Left kidney (tissue), 2 donors: ENCODE measurements around the gene RETREG1. TPM values are rescaled to one million over a fixed set of nuclear protein-coding genes. Genes with fewer than 3 reads are reported as not detected.
"Not testable (repeated sequence)": the region's sequence is repeated elsewhere in the genome, so short reads cannot be mapped to it uniquely, and the experiment has no call there.

Experiments
- DNase-seq: peaks from one replicate; pipeline ENCODE4 v3.0.0-alpha.2; 2013
- polyA plus RNA-seq: library from polyadenylated mRNA; unstranded; fragments of 120-200 nt; gene quantifications from one replicate; pipeline ENCODE4 v1.2.1, GENCODE V29; 2013; ENCODE audit not compliant: insufficient read length

The RETREG1 gene
- polyA plus RNA-seq, 1 donor, result 43.1 TPM

GRCh38 chr5:16618138-16618897 is 1.5 kb upstream of the RETREG1 start:
- no peak for DNase-seq

DNA sequence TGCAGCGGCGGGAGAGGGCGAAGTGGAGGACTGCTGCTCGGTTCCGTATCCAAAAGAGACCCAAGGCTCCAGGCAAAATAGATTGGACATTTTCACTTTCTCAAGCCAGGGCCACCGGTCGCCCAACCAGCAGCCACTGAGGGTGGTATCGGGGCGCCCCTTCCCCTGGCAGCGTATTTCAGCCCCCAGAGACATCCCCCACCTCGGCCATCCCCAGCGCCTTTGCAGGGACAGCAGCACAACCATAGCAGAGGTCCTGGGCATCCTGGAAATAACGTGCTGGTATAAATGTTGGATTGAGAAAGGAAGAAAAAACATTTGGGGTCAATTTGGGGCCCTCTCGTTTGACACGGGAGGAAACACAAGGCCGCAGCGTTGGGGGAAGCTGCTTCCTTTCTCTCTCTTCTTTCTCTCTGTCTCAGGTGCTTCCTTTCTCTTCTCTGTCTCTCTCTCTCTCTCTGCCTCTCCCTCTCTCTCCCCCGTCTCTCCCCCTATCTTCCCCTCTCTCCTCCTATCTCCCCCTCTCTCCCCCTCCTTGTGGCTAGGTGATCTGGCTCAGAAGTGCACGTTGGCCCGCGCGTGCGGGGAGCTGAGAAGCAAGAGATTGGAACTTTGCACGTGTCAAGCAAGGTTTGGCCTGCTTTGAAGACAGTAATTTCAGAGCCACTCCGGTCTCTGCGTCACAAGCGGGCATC is 624 bp upstream of the RETREG1 start:
- no peak for DNase-seq

- DNase-seq, result peak; percentile 26
These were observed 859 bp downstream of the RETREG1 start for GRCh38 chr5:16615741-16616535.

- DNase-seq, result no peak
These were observed 4.8 kb downstream of the RETREG1 start for GRCh38 chr5:16612007-16612406.

DNA sequence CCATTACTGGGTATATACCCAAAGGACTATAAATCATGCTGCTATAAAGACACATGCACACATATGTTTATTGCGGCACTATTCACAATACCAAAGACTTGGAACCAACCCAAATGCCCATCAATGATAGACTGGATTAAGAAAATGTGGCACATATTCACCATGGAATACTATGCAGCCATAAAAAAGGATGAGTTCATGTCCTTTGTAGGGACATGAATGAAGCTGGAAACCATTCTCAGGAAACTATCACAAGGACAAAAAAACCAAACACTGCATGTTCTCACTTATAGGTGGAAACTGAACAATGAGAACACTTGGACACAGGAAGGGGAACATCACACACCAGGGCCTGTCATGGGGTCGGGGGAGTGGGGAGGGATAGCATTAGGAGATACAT is 5.9 kb downstream of the RETREG1 start:
- not testable (repeated sequence) for DNase-seq

- DNase-seq, result no peak
These were observed 7.4 kb downstream of the RETREG1 start for GRCh38 chr5:16609412-16609811.

DNA sequence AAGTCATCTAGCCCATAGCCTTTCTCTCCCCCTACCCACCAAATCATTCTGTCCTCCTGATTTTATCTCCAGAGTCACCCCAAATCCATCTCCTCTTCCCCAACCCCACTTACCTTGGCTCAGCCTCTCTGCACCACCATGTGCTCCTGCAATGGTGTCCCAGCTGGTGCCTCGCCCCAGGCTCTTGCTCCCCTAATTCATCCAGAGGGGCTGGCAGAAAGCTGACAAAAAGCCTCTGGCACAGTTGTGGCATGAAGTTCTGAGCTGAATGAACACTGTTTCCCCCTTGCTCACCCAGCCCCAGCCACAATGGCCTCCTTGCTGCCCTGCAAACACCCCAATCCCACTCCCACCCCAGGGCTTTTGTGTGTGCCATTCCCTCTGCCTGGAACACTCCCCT is 10.2 kb downstream of the RETREG1 start:
- no peak for DNase-seq

DNA sequence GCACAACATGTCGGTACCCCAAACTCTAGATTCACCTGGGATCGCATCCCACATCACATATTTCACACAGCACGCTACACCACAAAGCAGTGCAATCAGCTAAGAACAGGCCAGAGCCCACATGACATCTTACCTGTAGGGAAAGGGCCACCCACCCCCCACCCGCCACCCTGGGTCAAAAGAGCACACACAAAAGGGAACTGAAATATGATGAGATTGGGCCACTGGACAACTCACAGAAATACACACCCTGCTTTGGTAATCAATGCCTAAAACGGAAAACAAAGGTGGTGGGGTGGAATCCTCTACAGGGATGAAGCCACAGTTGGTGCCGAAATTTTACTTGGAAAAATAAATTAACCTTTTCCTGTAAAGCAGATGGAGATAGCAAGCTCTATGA is 13.1 kb downstream of the RETREG1 start:
- DNase-seq, result no peak

DNA sequence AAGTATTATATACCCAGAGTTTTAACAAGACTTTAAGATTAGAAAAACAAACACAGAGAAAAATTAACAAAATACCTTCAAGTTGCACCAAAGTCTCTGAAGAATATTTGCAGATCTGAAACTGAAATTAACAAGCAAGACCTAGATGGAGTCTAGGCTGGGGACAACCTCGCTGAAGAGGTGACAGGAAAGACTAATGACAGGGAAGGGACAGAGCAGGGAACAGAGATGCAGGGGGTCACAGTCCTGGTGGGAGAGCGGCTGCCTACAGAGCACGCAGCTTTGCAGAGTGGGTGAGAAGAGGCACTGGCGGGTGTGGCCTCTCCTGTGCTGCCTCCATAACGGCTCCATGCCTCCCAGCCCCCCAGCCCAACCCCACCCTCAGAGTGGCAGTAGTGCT is 13.5 kb downstream of the RETREG1 start:
- no peak for DNase-seq

- no peak for DNase-seq
These were observed 14.6 kb downstream of the RETREG1 start for GRCh38 chr5:16602182-16602581.

DNA sequence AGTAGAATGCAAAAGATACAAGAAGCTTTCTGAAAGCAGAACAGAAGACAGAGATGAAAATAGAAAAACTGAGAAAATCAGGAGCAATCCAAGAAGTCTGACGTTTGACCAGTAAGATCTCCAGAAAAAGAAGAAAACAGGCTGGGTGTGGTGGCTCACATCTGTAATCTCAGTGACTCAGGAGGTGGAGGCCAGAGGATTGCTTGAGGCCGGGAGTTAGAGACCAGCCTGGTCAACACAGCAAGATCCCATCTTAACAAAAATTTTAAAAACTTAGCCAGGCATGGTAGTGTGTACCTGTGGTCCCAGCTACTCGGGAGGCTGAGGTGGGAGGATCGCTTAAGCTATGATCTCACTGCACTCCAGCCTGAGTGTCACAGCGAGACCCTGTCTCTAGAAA is 15.9 kb downstream of the RETREG1 start:
- no peak for DNase-seq

DNA sequence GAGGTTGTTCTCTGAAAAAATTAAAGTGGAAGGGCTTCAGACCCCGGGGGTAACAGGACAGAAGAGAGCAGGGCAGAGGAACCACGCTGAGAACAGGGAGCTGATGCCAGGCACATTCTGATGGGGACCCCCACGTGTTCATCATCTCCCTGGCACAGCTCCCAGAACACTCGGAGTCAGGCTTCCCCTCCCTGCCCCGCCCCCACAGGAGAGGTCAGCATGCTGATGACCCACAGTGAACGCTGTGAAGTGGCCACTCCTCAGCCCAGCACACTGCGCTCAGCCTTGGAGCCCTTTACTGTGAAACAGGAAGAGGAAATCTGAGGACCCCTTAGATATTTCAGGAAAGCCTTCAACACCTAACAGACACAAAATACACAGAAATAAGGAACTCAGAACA is 16.4 kb downstream of the RETREG1 start:
- peak; percentile 64 for DNase-seq

GRCh38 chr5:16597946-16598694 is 18.7 kb downstream of the RETREG1 start:
- DNase-seq, result no peak

DNA sequence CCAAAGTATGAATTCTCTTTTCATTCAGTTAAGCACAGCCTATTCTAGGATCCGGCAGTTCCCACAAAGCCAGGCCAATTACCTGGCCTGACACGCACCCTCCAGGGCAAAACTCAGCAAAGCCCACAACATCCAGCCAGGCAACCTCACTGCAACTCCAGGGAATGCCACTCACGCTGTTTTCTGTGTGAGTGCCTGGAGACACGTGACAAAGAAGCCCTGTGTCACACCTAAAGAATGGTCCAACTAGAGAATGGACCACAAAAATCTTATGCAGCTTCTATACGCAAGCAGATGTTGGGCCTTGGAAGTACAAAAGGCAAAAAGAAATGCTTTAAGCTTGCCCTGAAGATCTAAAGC is 20.2 kb downstream of the RETREG1 start:
- no peak for DNase-seq

DNA sequence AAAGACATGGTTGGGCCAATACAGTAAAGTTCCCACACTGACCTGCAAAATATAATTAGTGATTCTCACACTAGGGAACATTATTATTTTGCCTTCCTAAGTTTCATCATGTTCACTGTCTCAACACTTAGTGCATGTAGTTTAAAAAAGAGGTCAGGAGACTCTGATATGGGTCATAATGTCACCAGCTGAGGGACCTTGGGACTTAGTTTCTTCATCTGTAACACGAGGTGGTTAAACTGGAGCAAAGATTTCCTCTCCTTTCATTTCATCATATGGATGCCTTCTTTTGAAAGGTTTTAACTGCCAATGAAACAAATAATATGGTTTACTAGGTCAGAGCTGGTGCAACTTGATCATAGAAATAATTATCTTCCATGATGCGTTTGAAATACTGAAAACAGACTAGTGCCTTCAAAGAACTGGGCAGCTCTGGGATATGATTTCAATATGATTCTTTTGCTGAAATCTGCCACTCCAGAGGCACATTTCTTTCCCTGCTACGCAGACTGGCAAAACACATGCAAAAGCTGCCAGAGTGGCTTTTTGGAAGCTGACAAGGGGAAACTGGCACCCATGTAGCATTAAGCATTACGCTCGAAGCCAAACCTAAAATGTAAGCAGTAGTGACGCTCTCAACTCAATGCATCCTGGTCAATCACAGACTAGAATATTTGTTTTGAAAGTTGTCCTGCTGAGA is 20.8 kb downstream of the RETREG1 start:
- no peak for DNase-seq

DNA sequence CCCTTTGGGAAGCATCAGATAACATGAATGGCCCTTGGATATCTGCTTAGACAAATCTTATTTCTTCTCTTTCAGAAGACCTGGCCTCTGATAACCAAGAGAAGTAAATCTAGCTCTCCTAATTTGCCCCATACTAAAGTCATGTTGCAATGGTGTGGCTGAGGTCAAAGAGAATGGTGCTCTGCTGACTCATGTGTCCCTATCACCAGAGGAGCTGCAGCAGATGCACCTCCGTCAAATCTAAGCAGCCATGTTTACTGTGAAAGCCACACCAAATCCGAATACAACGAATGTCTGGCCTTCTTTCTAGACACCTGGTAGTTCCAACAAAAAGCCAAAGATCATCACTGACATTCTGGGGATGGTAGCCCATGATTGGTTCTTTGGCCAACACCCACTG is 23.2 kb downstream of the RETREG1 start:
- no peak for DNase-seq

- DNase-seq, result no peak
These were observed 23.8 kb downstream of the RETREG1 start for GRCh38 chr5:16593013-16593412.

DNA sequence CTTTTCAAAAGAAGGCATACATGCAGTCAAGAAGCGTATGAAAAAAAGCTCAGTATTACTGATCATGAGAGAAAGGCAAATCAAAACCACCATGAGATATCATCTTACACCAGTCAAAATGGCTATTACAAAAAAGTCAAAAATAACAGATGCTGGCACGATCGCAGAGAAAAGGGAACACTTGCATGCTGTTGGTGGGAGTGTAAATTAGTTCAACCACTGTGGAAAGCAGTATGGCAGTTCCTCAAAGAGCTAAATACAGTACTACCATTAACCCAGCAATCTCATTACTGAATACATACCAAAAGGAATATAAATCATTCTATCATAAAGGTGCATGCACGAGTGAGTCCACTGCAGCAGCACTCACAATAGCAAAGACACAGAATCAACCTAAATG is 24.5 kb downstream of the RETREG1 start:
- DNase-seq, result no peak

GRCh38 chr5:16590685-16591084 is 26.1 kb downstream of the RETREG1 start:
- no peak for DNase-seq

DNA sequence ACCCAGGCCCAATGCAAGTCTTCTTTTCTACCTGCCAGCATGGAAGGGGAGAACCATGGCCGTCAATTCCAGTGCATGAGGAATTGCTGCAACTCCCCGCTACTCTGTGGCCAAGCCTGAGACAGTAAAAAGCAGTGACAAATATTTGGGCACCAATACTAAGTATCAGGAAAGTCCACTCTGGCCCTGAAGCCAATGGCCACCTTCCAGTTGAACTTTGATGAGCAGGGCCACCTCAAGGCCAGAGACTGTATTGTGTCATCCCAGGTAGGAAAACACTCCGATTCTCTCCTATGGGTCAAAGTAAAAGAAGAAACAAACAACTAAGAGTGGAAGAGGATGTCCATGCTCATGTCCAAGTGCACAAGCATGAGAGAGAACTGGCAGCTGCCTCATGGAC is 27.1 kb downstream of the RETREG1 start:
- no peak for DNase-seq

GRCh38 chr5:16588434-16589214 is 28.2 kb downstream of the RETREG1 start:
- DNase-seq, result no peak
